ENCODE results near the gene MAN1A1.

DNA sequence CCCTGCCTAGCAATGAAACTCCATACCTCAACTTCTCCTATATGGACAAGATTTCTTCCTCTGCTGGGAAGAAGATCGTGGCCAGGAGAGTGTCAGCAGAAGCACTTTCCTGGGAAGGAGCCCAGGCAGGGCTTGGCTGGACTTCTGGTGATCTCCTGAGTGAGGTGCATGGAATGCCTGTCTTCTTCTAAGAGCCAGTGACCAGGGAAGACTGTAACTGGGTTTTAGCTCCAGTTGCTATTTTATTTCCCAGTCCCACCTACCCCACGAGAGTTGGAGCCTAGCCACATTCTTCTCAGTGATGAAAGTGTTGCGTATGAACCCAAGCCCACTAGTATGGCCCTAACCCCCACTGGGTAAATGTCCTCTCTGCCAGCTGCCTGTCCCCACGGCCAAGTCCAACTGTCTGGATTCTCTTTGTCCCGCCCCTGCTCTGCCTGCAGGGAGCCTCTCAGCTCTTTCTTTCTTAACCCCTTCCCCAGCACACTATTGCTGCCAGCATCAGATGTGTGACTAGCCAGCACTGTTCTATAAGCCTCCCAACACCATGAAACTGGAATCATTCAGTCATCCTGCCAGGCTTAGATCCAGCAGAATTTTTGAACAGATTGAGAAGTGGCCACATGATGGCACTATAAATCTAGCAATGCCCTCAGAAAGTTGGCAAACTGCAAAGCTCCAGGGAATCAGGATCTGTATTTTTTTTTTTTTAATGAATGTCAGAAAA lies 201.3 kb downstream of the MAN1A1 start:
- TF ChIP-seq, protein P1, sequence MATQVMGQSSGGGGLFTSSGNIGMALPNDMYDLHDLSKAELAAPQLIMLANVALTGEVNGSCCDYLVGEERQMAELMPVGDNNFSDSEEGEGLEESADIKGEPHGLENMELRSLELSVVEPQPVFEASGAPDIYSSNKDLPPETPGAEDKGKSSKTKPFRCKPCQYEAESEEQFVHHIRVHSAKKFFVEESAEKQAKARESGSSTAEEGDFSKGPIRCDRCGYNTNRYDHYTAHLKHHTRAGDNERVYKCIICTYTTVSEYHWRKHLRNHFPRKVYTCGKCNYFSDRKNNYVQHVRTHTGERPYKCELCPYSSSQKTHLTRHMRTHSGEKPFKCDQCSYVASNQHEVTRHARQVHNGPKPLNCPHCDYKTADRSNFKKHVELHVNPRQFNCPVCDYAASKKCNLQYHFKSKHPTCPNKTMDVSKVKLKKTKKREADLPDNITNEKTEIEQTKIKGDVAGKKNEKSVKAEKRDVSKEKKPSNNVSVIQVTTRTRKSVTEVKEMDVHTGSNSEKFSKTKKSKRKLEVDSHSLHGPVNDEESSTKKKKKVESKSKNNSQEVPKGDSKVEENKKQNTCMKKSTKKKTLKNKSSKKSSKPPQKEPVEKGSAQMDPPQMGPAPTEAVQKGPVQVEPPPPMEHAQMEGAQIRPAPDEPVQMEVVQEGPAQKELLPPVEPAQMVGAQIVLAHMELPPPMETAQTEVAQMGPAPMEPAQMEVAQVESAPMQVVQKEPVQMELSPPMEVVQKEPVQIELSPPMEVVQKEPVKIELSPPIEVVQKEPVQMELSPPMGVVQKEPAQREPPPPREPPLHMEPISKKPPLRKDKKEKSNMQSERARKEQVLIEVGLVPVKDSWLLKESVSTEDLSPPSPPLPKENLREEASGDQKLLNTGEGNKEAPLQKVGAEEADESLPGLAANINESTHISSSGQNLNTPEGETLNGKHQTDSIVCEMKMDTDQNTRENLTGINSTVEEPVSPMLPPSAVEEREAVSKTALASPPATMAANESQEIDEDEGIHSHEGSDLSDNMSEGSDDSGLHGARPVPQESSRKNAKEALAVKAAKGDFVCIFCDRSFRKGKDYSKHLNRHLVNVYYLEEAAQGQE (IDR thresholded peaks at IDR 0.05; ENCODE audit: low read depth): no peak
- TF ChIP-seq RAD21 (IDR thresholded peaks at IDR 0.05; ENCODE audit: low read depth) (peak; percentile 82), EP300 (IDR thresholded peaks at IDR 0.05; ENCODE audit: borderline replicate concordance) (no peak), YY1 (IDR thresholded peaks at IDR 0.05; ENCODE audit: low read depth) (no peak), NFIC (IDR thresholded peaks at IDR 0.05) (0 out of 2 replicates have a peak, but pooled peaks have one; percentile 24)
- TF ChIP-seq, protein P2, sequence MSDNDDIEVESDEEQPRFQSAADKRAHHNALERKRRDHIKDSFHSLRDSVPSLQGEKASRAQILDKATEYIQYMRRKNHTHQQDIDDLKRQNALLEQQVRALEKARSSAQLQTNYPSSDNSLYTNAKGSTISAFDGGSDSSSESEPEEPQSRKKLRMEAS (IDR thresholded peaks at IDR 0.05): no peak

Measured in Ishikawa (cell line).